GM19463 (cell line): ENCODE data around the gene CCNA1.

Source experiments
- ATAC-seq: cut with Tn5 transposase; IDR thresholded peaks from one replicate; pipeline ENCODE4 v1.9.1; 2021; ENCODE audit warnings: mild to moderate bottlenecking, moderate library complexity; ENCODE audit not compliant: unreplicated experiment

The CCNA1 gene

GRCh38 chr13:36432106-36432544 is at the start of gene CCNA1:
Gene CCNA1, plus strand, starts transcription at chr13:36432495. Its CDS starts 562 bp downstream, at chr13:36433057.
- peak; percentile 63 for ATAC-seq

GRCh38 chr13:36385489-36385888 is 46.8 kb upstream of the CCNA1 start:
- ATAC-seq, result no peak

GRCh38 chr13:36395280-36395679 is 37.0 kb upstream of the CCNA1 start:
- no peak for ATAC-seq

DNA sequence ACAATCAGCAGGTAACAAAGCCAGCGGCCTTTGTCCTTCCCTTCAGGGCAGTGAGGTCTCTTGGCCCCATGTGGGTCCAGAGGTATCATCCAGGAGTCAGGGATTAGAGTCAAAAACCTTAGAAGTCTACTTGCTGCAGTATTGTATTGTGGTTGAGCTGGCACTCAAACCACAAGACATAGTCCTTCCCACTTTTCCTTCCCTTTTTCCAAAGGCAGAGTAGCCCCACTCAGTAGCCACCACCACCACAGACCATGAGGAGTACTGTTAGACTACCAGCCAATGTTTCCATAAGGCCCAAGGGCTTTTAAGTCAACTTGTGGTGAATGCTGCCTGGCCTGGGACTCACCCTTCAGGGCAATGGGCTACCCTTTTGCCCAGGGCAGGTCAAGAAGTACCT is 27.1 kb upstream of the CCNA1 start:
- ATAC-seq, result no peak

DNA sequence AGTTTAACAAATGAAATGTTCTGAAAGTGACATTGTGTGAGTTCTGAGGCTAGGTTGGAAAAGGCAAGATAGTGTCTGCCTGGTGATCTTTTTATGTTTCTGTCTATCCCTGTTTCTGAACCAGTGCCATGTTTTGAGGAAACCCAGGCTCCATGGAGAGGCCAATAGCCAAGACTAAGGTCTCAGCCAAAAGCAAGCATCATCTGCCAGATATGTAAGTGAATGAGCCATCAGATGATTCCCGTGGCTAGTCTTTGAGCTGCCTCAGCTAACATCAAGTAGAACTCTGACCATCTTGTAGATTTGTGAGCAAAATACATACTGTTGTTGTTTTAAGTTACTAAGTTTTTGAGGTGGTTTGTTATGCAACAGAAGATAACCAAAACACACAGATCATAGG is 19.6 kb upstream of the CCNA1 start:
- no peak for ATAC-seq

DNA sequence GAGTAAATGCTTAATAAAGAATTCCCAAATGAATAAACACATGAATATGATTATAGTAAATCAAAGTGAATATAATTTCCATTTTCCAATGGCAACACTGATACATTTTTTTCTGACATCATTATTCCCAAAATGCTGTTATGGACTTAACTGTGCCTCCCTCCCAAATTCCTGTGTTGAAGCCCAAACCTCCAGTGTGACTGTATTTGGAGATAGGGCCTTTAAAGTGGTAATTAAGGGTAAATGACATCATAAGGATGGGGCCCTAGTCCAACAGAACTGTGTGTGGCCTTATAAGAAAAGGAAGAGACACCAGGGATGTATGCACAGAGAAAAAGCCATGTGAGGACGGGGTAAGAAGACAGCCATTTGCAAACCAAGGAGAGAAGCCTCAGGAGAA is 19.1 kb upstream of the CCNA1 start:
- no peak for ATAC-seq

DNA sequence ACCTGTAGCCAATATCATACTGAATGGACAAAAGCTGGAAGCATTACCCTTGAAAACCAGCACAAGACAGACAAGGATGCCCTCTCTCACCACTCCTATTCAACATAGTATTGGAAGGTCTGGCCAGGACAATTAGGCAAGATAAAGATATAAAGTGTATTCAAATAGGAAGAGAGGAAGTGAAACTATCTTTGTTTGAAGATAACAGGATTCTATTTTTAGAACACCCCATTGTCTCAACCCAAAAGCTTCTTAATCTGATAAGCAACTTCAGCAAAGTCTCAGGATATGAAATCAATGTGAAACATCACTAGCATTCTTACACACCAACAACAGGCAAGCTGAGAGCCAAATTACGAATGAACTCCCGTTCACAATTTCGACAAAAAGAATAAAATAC is 17.8 kb upstream of the CCNA1 start:
- ATAC-seq, result no peak

- no peak for ATAC-seq
Measured at GRCh38 chr13:36417331-36417730, 15.0 kb upstream of the CCNA1 start.

DNA sequence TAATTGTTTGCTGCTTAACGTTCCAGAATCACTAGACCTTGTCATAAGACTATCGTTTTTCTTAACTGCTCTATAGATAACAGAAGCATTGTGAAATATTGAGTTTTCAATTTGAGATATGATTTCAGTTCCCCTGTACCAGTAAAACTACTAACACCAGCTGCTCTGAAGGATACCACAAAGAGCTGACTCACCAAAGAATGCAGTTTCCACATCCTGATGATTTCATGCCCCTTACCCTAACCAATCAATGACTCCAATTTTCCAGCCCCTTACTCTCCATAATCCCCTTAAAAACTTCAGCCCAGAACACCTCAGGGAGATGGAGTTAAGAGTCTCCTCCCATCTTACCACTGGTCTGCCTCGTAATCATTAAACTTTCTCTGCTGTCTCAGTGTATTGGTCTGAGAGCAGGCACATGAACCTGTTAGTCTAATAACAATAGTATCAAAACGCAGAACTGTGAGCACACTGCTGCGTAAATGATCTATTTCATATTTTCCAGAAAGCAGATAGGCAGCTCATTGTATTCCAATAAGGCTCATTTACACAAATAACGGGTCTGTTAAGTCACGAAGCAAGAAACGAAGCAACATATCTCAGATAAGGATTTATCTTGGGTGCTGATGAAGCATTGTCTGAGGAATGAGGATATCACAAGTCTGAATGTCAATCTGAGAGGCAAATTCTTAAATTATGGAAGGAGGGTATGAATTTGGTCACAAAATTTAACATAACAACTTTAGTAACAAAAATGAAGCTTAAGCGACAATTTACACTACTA is 14.1 kb upstream of the CCNA1 start:
- ATAC-seq, result peak; percentile 85

- peak; percentile 52 for ATAC-seq
Measured at GRCh38 chr13:36420437-36420891, 11.8 kb upstream of the CCNA1 start.

GRCh38 chr13:36421447-36421846 is 10.8 kb upstream of the CCNA1 start:
- ATAC-seq, result no peak

DNA sequence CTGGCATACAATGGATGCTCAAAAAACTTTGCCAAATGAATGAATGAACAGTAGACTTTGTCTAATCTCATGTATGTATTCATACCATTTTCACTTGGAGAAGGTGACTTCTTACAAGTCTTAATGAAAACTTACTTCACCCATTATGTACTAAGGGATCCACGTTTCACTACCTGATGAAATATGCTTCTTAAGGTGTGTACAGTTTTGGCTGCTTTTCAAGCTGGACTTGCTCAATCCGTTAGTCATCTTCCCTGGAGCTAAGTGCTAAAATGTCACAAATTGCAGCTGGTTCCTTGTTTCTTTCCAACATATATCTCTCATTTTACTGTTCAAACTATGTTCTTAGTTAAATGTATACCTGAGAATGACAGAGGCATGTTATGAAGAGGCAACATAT is 4.2 kb upstream of the CCNA1 start:
- no peak for ATAC-seq

DNA sequence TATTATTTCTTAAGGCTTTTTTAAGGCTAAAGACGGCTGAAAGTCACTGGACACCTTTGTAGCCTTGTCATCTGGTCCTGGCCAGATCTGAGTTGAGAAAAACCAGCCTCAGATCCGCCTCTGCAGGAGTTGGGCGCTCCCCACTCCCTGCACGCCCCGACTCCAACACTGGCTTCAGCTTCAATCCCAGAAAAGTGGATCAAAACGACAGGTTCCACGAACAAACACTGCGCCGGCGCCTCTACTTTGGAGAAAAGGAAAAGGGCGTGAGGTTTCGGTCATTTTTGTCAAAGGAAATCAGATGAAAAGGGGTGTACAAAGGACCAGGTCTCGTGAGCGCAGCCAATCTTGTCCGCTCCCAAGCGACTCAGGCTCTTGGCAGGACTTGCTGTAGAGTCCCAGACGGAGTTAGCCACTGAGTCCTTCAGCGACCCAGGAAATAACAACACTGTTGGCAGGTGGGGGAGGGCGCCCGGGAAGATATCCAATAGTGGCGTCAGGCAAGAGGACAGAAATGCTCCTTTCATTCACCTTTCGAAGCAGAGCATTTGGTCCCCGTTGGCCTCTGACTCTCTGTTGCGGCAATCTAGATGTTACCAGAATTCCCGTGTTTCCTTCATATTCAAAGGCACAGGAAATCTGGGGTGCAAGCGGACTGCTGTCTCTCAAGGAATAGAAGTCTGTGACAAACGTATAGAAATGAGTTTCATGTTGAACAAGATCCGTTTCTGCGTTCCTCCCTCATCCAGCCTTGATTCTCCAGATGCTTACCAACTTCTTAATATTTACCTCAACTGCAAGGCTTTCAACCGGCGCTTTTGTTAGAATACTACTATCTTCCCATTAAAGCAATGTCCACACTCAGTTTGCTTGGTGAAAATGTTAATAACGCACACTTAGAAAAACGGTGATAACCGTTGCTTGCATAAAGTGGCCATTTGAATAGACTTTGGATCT is 1.8 kb upstream of the CCNA1 start:
- no peak for ATAC-seq

DNA sequence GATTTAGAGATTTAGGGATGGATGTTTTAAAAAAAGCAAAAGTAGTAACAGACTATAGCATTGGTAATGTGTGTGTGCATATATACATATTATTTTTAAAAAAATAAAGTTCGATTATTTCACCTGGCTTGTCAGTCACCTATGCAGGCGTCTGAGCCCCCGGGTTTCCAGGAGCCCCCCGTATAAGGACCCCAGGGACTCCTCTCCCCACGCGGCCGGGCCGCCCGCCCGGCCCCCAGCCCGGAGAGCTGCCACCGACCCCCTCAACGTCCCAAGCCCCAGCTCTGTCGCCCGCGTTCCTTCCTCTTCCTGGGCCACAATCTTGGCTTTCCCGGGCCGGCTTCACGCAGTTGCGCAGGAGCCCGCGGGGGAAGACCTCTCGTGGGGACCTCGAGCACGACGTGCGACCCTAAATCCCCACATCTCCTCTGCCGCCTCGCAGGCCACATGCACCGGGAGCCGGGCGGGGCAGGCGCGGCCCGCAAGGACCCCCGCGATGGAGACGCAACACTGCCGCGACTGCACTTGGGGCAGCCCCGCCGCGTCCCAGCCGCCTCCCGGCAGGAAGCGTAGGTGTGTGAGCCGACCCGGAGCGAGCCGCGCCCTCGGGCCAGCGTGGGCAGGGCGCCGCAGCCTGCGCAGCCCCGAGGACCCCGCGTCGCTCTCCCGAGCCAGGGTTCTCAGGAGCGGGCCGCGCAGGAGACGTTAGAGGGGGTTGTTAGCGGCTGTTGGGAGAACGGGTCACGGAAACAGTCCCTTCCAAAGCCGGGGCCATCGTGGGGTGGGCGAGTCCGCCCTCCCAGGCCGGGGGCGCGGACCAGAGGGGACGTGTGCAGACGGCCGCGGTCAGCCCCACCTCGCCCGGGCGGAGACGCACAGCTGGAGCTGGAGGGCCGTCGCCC is 840 bp upstream of the CCNA1 start:
- ATAC-seq, result peak; percentile 37

GRCh38 chr13:36436811-36437210 is 4.5 kb downstream of the CCNA1 start:
- no peak for ATAC-seq

DNA sequence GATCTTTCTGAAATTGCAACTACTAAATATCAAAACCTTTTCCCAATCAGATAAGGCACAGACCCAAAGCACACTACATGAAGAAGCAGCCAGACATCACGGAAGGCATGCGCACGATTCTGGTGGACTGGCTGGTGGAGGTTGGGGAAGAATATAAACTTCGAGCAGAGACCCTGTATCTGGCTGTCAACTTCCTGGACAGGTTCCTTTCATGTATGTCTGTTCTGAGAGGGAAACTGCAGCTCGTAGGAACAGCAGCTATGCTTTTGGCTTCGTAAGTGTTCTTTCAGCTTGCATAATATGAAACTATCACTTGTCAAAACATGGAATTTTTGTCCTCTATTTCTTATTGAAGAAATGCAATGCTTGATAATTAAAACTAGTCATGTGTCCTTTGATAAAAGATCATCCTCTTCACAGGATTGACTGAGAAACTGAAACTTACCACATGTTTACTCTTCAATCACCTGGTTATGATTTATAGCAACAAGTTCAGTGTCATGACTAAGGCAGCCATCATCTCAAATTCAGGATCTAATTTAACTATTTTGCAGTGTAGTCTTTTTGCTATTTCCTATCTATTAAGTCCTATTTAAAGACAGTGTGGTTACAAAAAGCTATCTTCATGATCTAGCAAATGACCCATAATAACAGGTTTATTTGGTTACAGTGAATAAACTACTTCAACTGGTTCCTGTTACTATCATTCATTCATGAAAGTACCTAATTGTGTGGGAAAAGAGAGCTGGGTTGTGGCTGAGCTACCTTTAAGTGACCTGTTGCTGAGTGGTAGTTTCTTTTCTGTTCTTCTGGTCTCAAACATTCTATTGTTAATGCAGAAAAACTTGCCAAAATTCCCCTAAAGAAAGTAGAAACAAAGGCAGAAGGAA is 6.5 kb downstream of the CCNA1 start:
- no peak for ATAC-seq

DNA sequence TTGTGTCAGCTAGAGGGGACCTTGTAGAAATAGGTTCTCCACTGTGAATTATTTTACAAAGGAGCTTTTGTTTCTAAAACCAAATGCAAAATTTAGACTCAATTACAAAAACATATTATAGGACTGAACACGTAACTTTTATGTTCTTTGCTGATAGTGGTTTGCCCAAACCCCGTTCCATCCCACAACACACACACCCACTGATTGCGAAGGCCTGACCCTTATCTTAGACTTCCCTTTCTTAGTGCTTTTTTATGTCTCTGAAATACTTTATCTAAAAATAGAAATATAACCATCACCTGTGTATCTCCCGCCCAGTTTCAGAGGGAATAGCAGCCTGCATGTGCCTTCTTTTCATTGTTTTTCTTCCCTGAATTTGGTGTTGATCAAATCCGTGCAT is 13.0 kb downstream of the CCNA1 start:
- no peak for ATAC-seq

- ATAC-seq, result no peak
Measured at GRCh38 chr13:36445891-36446351, 13.6 kb downstream of the CCNA1 start.

- no peak for ATAC-seq
Measured at GRCh38 chr13:36447501-36447900, 15.2 kb downstream of the CCNA1 start.

GRCh38 chr13:36450534-36450933 is 18.2 kb downstream of the CCNA1 start:
- no peak for ATAC-seq
